Mammary epithelial cell (primary cell): ENCODE measurements around the gene LIN7B.
"Not testable (repeated sequence)": the region's sequence is repeated elsewhere in the genome, so short reads cannot be mapped to it uniquely, and the experiment has no call there.

Source experiments
- CTCF ChIP-seq, 2 donors: IDR thresholded peaks in 1 of 2; conservative IDR thresholded peaks in 1 of 2; 2 replicates each; pipeline ENCODE4 v1.5.1; 2011 to 2012; ENCODE audit warnings: inconsistent platforms in 2 of 2, low read length in 2 of 2, mild to moderate bottlenecking in 2 of 2, control low read depth in 1 of 2, low read depth in 1 of 2; ENCODE audit not compliant: insufficient read depth in 1 of 2; ENCODE audit errors: extremely low read depth in 1 of 2
- EZH2 ChIP-seq: IDR thresholded peaks from 2 replicates; pipeline ENCODE4 v1.6.1; 2012; ENCODE audit warnings: low read length, inconsistent platforms, borderline replicate concordance

GRCh38 chr19:49123285-49123684 lies 9.1 kb downstream of the LIN7B start:
- not testable (repeated sequence) for TF ChIP-seq EZH2; CTCF (conservative IDR thresholded peaks at IDR 0.05 in 1 of 2, IDR thresholded peaks at IDR 0.05 in 1 of 2; ENCODE audit: extremely low read depth in 1 of 2, insufficient read depth in 1 of 2, low read depth in 1 of 2, low read length in 2 of 2)
